OCI-LY3 (cell line): ENCODE results near the gene FAM107B.

Source experiments
- CTCF ChIP-seq: fragments of 200-600, 300-600 bp; sonication (generic); IDR thresholded peaks from 2 replicates; pipeline ENCODE4 v1.5.1; 2014; ENCODE audit warnings: antibody characterized with exemption, low read length, low read depth
- EZH2phosphoT487 ChIP-seq: fragments of 200-600 bp; shearing (Covaris generic); IDR thresholded peaks from 2 replicates; pipeline ENCODE4 v1.6.1; 2018; ENCODE audit warnings: antibody characterized with exemption, mixed run types, low read depth

GRCh38 chr10:14543904-14544210 lies 230.8 kb downstream of the FAM107B start:
- no peak for TF ChIP-seq CTCF
- TF ChIP-seq EZH2phosphoT487, result no peak
